ENCODE data around the gene ZNF836. TPM values are rescaled to one million over a fixed set of nuclear protein-coding genes. Genes with fewer than 3 reads are reported as not detected.

The ZNF836 gene
- total and polyA plus RNA-seq, 9 of the 15 experiments (the other 6 are each of a cell fraction or from before 2014, with no cell fraction given): 0.24 to 0.69 (median 0.64) TPM; not detected in 2

DNA sequence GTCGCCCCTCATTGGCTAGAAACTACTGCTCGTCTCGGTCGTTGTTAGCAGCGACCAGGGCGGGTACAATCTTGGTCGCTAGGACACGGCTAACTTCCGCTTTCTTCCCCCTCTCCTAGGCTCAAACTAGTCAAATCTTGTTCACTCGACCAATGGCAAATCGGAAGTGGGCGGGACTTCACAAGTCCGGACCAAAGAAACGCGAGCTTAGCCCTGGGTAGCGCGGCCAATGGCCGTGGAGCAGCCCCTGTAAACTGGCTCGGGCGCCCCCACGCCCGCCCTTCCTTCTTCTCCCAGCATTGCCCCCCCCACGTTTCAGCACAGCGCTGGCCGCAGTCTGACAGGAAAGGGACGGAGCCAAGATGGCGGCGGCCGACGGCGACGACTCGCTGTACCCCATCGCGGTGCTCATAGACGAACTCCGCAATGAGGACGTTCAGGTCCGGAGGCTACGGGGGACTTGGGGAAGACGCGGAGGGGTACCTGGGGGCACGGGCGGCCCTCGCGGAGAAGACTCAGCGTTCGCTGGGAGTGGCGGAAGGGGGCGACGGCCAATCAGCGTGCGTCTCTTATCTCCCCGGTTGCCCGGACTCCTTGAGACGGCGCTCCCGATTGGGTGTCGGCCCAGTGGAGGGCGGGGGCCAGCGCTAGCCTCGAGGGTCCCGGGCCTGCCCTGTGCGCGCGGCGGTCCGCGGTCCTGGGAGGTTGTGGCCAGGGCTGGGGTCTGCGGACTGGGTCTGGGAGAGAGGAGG is 18.5 kb upstream of the ZNF836 start, which contains the start of gene PPP2R1A (continued):
- TF ChIP-seq ZNF639 (CRISPR knock-in tag; conservative IDR thresholded peaks at IDR 0.05 in 1 of 2, IDR thresholded peaks at IDR 0.05 in 1 of 2) (peak in 1 of 2 experiments; percentile 9; a peak in 1 of 4 replicates), ZNF778 (CRISPR knock-in tag; IDR thresholded peaks at IDR 0.05) (no peak), CHCHD3 (CRISPR knock-in tag; IDR thresholded peaks at IDR 0.05) (no peak), KDM4B (IDR thresholded peaks at IDR 0.05; ENCODE audit: borderline replicate concordance in 2 of 2, low read depth in 1 of 2) (peak in 1 of 2 experiments; percentile 36; a peak in 1 of 4 replicates), CBX1 (IDR thresholded peaks at IDR 0.05; ENCODE audit: low read depth) (no peak), SNIP1 (IDR thresholded peaks at IDR 0.05; ENCODE audit: low read depth) (no peak), SRSF9 (IDR thresholded peaks at IDR 0.05; ENCODE audit: borderline replicate concordance, low read depth, low read length) (no peak), KLF6 (CRISPR knock-in tag; IDR thresholded peaks at IDR 0.05; ENCODE audit: borderline replicate concordance) (no peak; the same call in 1 of the 2 replicates), ZNF253 (CRISPR knock-in tag; conservative IDR thresholded peaks at IDR 0.05) (no peak), ZNF197 (CRISPR knock-in tag; IDR thresholded peaks at IDR 0.05; ENCODE audit: low read depth) (no peak), MTA3 (IDR thresholded peaks at IDR 0.05; ENCODE audit: borderline replicate concordance) (peak; percentile 71; the same call in 1 of the 2 replicates), ARNT (IDR thresholded peaks at IDR 0.05) (no peak), E4F1 (CRISPR knock-in tag; IDR thresholded peaks at IDR 0.05; ENCODE audit: borderline replicate concordance) (no peak), ZC3H4 (CRISPR knock-in tag; IDR thresholded peaks at IDR 0.05; ENCODE audit: borderline replicate concordance) (no peak), NBN (IDR thresholded peaks at IDR 0.05; ENCODE audit: low read depth) (no peak), EP400 (IDR thresholded peaks at IDR 0.05) (peak; percentile 96), KDM2B (CRISPR knock-in tag; IDR thresholded peaks at IDR 0.05) (no peak), HIVEP1 (CRISPR knock-in tag; IDR thresholded peaks at IDR 0.05) (0 out of 2 replicates have a peak, but pooled peaks have one; percentile 24), RUNX1 (IDR thresholded peaks at IDR 0.05; ENCODE audit: low read depth) (no peak), SMARCC2 (IDR thresholded peaks at IDR 0.05; ENCODE audit: low read depth) (no peak)
- TF ChIP-seq, protein P1, sequence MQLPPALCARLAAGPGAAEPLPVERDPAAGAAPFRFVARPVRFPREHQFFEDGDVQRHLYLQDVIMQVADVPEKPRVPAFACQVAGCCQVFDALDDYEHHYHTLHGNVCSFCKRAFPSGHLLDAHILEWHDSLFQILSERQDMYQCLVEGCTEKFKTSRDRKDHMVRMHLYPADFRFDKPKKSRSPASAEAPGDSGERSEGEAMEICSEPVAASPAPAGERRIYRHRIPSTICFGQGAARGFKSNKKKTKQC (CRISPR knock-in tag; IDR thresholded peaks at IDR 0.05): peak; percentile 74
- TF ChIP-seq, protein P2, sequence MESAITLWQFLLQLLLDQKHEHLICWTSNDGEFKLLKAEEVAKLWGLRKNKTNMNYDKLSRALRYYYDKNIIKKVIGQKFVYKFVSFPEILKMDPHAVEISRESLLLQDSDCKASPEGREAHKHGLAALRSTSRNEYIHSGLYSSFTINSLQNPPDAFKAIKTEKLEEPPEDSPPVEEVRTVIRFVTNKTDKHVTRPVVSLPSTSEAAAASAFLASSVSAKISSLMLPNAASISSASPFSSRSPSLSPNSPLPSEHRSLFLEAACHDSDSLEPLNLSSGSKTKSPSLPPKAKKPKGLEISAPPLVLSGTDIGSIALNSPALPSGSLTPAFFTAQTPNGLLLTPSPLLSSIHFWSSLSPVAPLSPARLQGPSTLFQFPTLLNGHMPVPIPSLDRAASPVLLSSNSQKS (CRISPR knock-in tag; IDR thresholded peaks at IDR 0.05): no peak

Measured in K562 (cell line).